OCI-LY1 (cell line): ENCODE results near the gene PNLIPRP1.

Experiments
- EZH2 ChIP-seq: fragments of 200-600 bp; sonication (generic), shearing (Covaris generic); IDR thresholded peaks from 2 replicates; pipeline ENCODE4 v1.8.0; 2017; ENCODE audit warnings: borderline replicate concordance, mixed run types, mild to moderate bottlenecking, antibody characterized with exemption, low read length, moderate library complexity, mixed read lengths
- TF ChIP-seq, protein P1 (sequence below): fragments of 200-600 bp; sonication (generic), shearing (Covaris generic); IDR thresholded peaks from 2 replicates; pipeline ENCODE4 v1.5.1; 2017; ENCODE audit warnings: mild to moderate bottlenecking, antibody characterized with exemption, low read length, moderate library complexity, mixed read lengths

DNA sequence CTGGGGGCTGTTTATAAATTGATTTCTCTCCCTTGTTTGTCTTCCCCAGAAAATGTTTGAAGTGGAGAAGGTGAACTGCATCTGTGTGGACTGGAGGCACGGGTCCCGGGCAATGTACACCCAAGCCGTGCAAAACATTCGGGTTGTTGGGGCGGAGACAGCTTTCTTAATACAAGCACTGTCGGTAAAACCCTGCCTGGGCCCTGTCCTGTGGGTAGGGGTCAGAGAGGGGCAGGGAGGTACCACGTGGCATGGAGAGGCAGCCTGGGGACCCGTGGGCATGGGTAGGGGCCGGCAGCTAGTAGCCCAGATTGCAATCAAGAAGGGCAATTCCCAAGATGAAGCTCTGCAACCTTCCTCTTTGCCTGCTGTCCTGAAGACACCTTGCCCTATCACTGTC lies 36.1 kb downstream of the PNLIPRP1 start:
- TF ChIP-seq, protein P1, sequence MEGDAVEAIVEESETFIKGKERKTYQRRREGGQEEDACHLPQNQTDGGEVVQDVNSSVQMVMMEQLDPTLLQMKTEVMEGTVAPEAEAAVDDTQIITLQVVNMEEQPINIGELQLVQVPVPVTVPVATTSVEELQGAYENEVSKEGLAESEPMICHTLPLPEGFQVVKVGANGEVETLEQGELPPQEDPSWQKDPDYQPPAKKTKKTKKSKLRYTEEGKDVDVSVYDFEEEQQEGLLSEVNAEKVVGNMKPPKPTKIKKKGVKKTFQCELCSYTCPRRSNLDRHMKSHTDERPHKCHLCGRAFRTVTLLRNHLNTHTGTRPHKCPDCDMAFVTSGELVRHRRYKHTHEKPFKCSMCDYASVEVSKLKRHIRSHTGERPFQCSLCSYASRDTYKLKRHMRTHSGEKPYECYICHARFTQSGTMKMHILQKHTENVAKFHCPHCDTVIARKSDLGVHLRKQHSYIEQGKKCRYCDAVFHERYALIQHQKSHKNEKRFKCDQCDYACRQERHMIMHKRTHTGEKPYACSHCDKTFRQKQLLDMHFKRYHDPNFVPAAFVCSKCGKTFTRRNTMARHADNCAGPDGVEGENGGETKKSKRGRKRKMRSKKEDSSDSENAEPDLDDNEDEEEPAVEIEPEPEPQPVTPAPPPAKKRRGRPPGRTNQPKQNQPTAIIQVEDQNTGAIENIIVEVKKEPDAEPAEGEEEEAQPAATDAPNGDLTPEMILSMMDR: no peak
- TF ChIP-seq EZH2: no peak
